NCI-H2107 (cell line): ENCODE data around the gene PCIF1.
"Not testable (repeated sequence)": the region's sequence is repeated elsewhere in the genome, so short reads cannot be mapped to it uniquely, and the experiment has no call there.

Experiments used
- DNase-seq: peaks from one replicate; lab custom pipeline; 2025; lab: John Stamatoyannopoulos, UW

Gene PCIF1

GRCh38 chr20:45967551-45968080 is 33.1 kb downstream of the PCIF1 start:
- no peak for DNase-seq

- no peak for DNase-seq
Measured at GRCh38 chr20:45968081-45968671, 33.7 kb downstream of the PCIF1 start.

GRCh38 chr20:45968801-45969711 is 34.6 kb downstream of the PCIF1 start:
- DNase-seq, result no peak

GRCh38 chr20:45969712-45970634 is 35.5 kb downstream of the PCIF1 start:
- DNase-seq, result no peak

GRCh38 chr20:45970646-45971424 is 36.4 kb downstream of the PCIF1 start:
- no peak for DNase-seq

- DNase-seq, result no peak
Measured at GRCh38 chr20:45971425-45971674, 36.9 kb downstream of the PCIF1 start.

DNA sequence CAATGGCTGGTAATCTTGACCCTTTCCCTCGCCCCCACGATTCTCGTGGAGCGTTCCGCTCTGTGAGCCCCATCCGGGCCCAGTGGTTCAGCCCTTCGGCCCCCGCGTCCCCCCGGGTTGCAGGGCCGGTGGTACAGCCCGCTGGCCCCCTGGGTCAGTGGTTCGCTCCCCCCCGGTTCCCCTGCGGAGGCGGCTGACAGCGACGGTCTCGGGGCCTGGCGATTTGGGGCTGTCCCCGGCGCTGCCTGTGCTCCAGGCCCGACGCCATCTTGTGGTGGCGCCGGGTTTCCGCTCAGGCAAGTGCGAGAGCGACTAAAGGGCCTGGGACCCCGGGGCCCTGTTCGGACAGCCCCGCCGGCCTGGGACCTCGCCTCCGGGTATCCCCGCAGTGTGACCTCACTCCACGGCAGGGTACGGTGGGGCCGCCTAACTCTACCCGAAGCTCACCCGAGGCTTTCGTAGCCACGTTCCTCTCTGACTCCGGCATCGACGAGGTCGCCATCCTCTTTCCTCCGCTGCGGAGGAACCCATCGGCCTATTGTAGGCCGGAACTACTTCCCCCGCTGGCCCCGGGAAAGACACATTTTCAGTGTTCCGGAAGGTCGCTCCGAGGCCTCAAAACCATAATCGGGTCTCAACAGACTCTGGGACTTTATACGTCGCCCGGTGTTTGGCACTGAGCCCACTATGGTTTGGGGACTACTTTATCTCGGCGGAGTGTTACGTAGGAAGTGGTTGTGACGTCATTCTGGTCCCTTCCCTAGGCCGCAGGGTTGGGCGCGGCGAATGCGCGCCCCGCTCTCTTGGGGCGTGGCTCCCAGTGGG is 37.4 kb downstream of the PCIF1 start, which contains the start of gene ZNF335:
Gene ZNF335 (minus strand): TSS at position 529 of the 825 bp plus-strand sequence. CDS start 793 bp downstream, outside the sequence.
- peak; percentile 78 for DNase-seq

- no peak for DNase-seq
Measured at GRCh38 chr20:45972500-45973183, 38.2 kb downstream of the PCIF1 start.

GRCh38 chr20:45974896-45975565 is 40.5 kb downstream of the PCIF1 start:
- DNase-seq, result no peak

- no peak for DNase-seq
Measured at GRCh38 chr20:45975686-45976085, 41.2 kb downstream of the PCIF1 start.

- DNase-seq, result no peak
Measured at GRCh38 chr20:45976086-45976485, 41.6 kb downstream of the PCIF1 start.

DNA sequence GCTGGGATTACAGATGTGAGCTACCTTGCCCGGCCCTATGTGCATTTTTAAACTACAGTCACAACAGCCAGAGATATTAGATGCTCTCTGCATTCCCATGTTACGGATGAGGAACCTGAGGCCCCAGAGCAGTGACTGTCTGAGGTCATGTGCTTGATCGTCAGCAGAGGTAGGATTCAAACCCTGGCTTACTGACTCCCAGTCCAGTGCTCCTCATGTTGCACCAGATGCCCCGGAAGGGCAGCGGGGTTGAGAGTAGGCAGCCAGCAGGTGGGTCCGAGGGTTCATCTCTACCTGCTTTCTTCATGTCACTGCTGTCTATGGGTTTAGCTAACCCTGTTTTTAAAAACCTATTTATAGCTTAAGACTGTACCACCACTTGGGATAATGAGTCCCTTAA is 46.8 kb downstream of the PCIF1 start:
- DNase-seq, result no peak

DNA sequence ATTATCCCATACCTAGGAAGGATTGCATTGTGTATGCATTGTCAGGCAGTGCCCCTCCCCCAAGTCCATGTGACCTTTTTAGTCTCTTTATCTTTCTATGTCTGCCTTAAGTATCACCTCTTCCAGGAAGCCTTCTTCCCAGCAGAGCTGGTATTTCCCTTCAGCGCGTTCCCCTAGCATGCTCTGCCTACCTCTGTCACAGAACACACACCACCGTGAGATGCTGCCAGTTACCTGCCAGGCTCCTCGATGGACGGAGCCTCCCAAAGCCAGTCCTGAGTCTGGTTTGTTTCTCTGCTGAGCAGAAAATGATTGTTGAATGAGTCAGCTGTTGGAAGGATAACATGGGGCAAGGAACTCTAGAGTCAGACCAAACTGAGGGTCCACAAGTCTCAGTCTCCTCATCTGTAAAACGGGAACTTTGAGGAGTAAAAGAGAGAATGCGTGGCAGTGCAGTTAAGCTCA is 48.8 kb downstream of the PCIF1 start:
- DNase-seq, result no peak

- DNase-seq, result no peak
Measured at GRCh38 chr20:45985573-45985972, 51.1 kb downstream of the PCIF1 start.

DNA sequence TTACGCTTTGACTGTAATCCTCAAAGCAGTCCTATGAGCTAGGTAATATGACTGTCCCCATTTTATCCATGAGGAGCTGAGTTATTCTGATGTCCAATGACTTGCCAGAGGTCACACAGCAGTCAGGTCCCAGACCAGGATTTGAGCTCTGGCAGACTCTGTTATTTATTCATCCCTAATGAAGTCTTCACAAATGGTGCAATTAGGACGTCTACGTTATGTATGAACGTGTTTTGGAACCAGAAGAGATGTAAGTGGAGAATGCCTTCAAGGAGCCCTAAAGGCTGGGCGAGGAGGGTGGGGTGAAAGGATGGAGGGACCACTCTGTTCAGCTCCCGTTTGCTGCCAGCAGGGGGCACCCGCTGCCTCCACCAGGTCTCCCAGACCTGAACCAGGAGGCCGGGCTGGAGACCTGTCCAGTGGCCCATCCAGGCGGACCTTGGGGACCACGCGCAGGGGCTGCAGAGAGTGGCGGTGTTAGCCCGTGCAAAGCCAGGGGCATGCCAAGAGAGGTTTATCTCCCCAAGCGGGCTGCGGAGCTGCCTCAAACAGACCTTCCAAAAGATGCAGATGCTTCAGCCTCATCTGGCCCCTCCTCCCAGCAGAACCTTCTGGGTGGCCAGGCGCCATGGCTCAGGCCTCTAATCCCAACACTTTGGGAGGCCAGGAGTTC is 52.8 kb downstream of the PCIF1 start:
- no peak for DNase-seq

- DNase-seq, result not testable (repeated sequence)
Measured at GRCh38 chr20:45988830-45989229, 54.3 kb downstream of the PCIF1 start.

GRCh38 chr20:45991616-45992015 is 57.1 kb downstream of the PCIF1 start:
- no peak for DNase-seq

- DNase-seq, result peak; percentile 27
Measured at GRCh38 chr20:45993197-45993951, 58.9 kb downstream of the PCIF1 start.
